HT-29 (cell line): ENCODE measurements around the gene DCDC2. TPM values are rescaled to one million over a fixed set of nuclear protein-coding genes. Genes with fewer than 3 reads are reported as not detected.
"Not testable (repeated sequence)": the region's sequence is repeated elsewhere in the genome, so short reads cannot be mapped to it uniquely, and the experiment has no call there.

ENCODE experiments used
- DNase-seq: peaks from one replicate; pipeline ENCODE4 v3.0.0-alpha.2; 2015; ENCODE audit warnings: low spot score
- total RNA-seq: library from RNA; depleted of rRNA; stranded (reverse); fragments of >200 nt; shearing (Covaris generic); gene quantifications from 2 replicates; pipeline ENCODE4 v1.2.3, GENCODE V29; 2014

Gene DCDC2
- total RNA-seq, 1 experiment from 2014 or later: 0.08 TPM

- no peak for DNase-seq
Observed at GRCh38 chr6:24327756-24328155, 30.1 kb downstream of the DCDC2 start.

GRCh38 chr6:24325978-24326377 lies 31.9 kb downstream of the DCDC2 start:
- no peak for DNase-seq

- DNase-seq: no peak
Observed at GRCh38 chr6:24324617-24325016, 33.2 kb downstream of the DCDC2 start.

- DNase-seq: no peak
Observed at GRCh38 chr6:24323632-24324337, 34.1 kb downstream of the DCDC2 start.

- DNase-seq: no peak
Observed at GRCh38 chr6:24322924-24323323, 34.9 kb downstream of the DCDC2 start.

- not testable (repeated sequence) for DNase-seq
Observed at GRCh38 chr6:24322446-24322845, 35.4 kb downstream of the DCDC2 start.

- no peak for DNase-seq
Observed at GRCh38 chr6:24321538-24322162, 36.2 kb downstream of the DCDC2 start.

GRCh38 chr6:24313251-24314141 lies 44.4 kb downstream of the DCDC2 start:
- DNase-seq: no peak

GRCh38 chr6:24311775-24312174 lies 46.1 kb downstream of the DCDC2 start:
- DNase-seq: not testable (repeated sequence)

- no peak for DNase-seq
Observed at GRCh38 chr6:24307881-24308280, 50.0 kb downstream of the DCDC2 start.

GRCh38 chr6:24306936-24307335 lies 50.9 kb downstream of the DCDC2 start:
- DNase-seq: no peak

GRCh38 chr6:24306038-24306437 lies 51.8 kb downstream of the DCDC2 start:
- DNase-seq: no peak

GRCh38 chr6:24296944-24297343 lies 60.9 kb downstream of the DCDC2 start:
- no peak for DNase-seq

GRCh38 chr6:24293852-24294251 lies 64.0 kb downstream of the DCDC2 start:
- DNase-seq: not testable (repeated sequence)

GRCh38 chr6:24287239-24287638 lies 70.6 kb downstream of the DCDC2 start:
- no peak for DNase-seq

- no peak for DNase-seq
Observed at GRCh38 chr6:24284006-24284405, 73.9 kb downstream of the DCDC2 start.

GRCh38 chr6:24283043-24283985 lies 74.5 kb downstream of the DCDC2 start:
- DNase-seq: peak; percentile 84

- DNase-seq: peak; percentile 31
Observed at GRCh38 chr6:24274441-24275083, 83.3 kb downstream of the DCDC2 start.

GRCh38 chr6:24273096-24273870 lies 84.6 kb downstream of the DCDC2 start:
- no peak for DNase-seq

GRCh38 chr6:24272553-24272952 lies 85.3 kb downstream of the DCDC2 start:
- DNase-seq: no peak
